Activated T-helper 2 cell treated with anti-CD3 and anti-CD28 coated beads, Interferon-gamma antibody, Interleukin-2, Interleukin-4, amounts not matched to agents 10 μg/mL and 5 μg/mL and 100 μg/mL, durations not matched to agents 14 hours and 24 hours and 36 hours (primary cell): Measurements from ENCODE around the gene GOLM1. TPM values are rescaled to one million over a fixed set of nuclear protein-coding genes. Genes with fewer than 3 reads are reported as not detected.

Source experiments
- DNase-seq: peaks from one replicate; pipeline ENCODE4 v3.0.0; 2021; ENCODE audit warnings: low spot score
- H3K27ac Mint-ChIP-seq: one replicate; pipeline ENCODE4 v1.8.0; 2021; ENCODE audit warnings: mixed read lengths
- H3K27me3 Mint-ChIP-seq: one replicate; pipeline ENCODE4 v1.8.0; 2021; ENCODE audit warnings: low read depth, mixed read lengths
- H3K36me3 Mint-ChIP-seq: one replicate; pipeline ENCODE4 v1.8.0; 2021; ENCODE audit warnings: low read depth, mixed read lengths
- H3K4me1 Mint-ChIP-seq: one replicate; pipeline ENCODE4 v1.8.0; 2021; ENCODE audit warnings: low read depth, mixed read lengths
- H3K4me3 Mint-ChIP-seq: one replicate; pipeline ENCODE4 v1.8.0; 2021; ENCODE audit warnings: low read depth, mild to moderate bottlenecking, moderate library complexity, mixed read lengths
- H3K9me3 Mint-ChIP-seq: one replicate; pipeline ENCODE4 v1.8.0; 2021; ENCODE audit warnings: mixed read lengths
- intact Hi-C: fragments of 100-400 bp; cut with micrococcal nuclease; formaldehyde crosslinking; loops from one replicate; pipeline ENCODE4 v1.15.1; 2023
- total RNA-seq: library from RNA; stranded (reverse); gene quantifications from 2 replicates; pipeline ENCODE4 v1.2.3, GENCODE V29; 2022

The GOLM1 gene
- total RNA-seq, 1 donor from 2014 or later = 7.9 TPM

GRCh38 chr9:86077276-86077675, 22.1 kb downstream of the GOLM1 start:
- no peak overlapping the region for H3K27ac Mint-ChIP-seq
- H3K36me3 Mint-ChIP-seq = no peaks in the 10 kb centered on the region
- H3K27me3 Mint-ChIP-seq = no peaks in the 10 kb centered on the region
- no peak for DNase-seq
- no peak overlapping the region for H3K4me3 Mint-ChIP-seq
- peaks cover 10% of the 10 kb centered on the region for H3K4me1 Mint-ChIP-seq
- intact Hi-C loops = no loop called here
- H3K9me3 Mint-ChIP-seq = no peaks in the 10 kb centered on the region

- no peak overlapping the region for H3K27ac Mint-ChIP-seq
- no peaks in the 10 kb centered on the region for H3K9me3 Mint-ChIP-seq
- intact Hi-C loops = no loop called here
- H3K27me3 Mint-ChIP-seq = no peaks in the 10 kb centered on the region
- H3K36me3 Mint-ChIP-seq = no peaks in the 10 kb centered on the region
- H3K4me1 Mint-ChIP-seq = peaks cover 10% of the 10 kb centered on the region
- H3K4me3 Mint-ChIP-seq = no peak overlapping the region
- no peak for DNase-seq
Measured at GRCh38 chr9:86075132-86076109, 23.9 kb downstream of the GOLM1 start.

GRCh38 chr9:86073839-86074238, 25.5 kb downstream of the GOLM1 start:
- intact Hi-C loops = no loop called here
- Mint-ChIP-seq H3K4me1 (peaks cover 10% of the 10 kb centered on the region), H3K9me3 (no peaks in the 10 kb centered on the region), H3K27ac (no peak overlapping the region), H3K27me3 (no peaks in the 10 kb centered on the region), H3K4me3 (no peak overlapping the region), H3K36me3 (no peaks in the 10 kb centered on the region)
- DNase-seq = no peak

- H3K27ac Mint-ChIP-seq = no peak overlapping the region
- H3K4me3 Mint-ChIP-seq = no peak overlapping the region
- intact Hi-C loops = no loop called here
- DNase-seq = no peak
- no peaks in the 10 kb centered on the region for H3K36me3 Mint-ChIP-seq
- H3K27me3 Mint-ChIP-seq = no peaks in the 10 kb centered on the region
- no peaks in the 10 kb centered on the region for H3K9me3 Mint-ChIP-seq
- peaks cover 10% of the 10 kb centered on the region for H3K4me1 Mint-ChIP-seq
Measured at GRCh38 chr9:86072394-86072877, 26.9 kb downstream of the GOLM1 start.

- Mint-ChIP-seq H3K36me3 (no peaks in the 10 kb centered on the region), H3K27ac (no peak overlapping the region), H3K27me3 (no peaks in the 10 kb centered on the region), H3K4me1 (peaks cover 2% of the 10 kb centered on the region), H3K4me3 (no peak overlapping the region), H3K9me3 (no peaks in the 10 kb centered on the region)
- intact Hi-C loops = no loop called here
- DNase-seq = no peak
Measured at GRCh38 chr9:86069206-86069869, 30.0 kb downstream of the GOLM1 start.

- H3K36me3 Mint-ChIP-seq = no peaks in the 10 kb centered on the region
- DNase-seq = no peak
Measured at GRCh38 chr9:86064220-86064619, 35.1 kb downstream of the GOLM1 start.

GRCh38 chr9:86062845-86063693, 36.3 kb downstream of the GOLM1 start:
- Mint-ChIP-seq H3K9me3 (no peaks in the 10 kb centered on the region), H3K36me3 (no peaks in the 10 kb centered on the region), H3K4me3 (no peak overlapping the region), H3K4me1 (no peaks in the 10 kb centered on the region), H3K27me3 (peaks cover 6% of the 10 kb centered on the region), H3K27ac (no peak overlapping the region)
- intact Hi-C loops = no loop called here
- DNase-seq = no peak

More at GRCh38 chr9:86064220-86064619, 35.1 kb downstream of the GOLM1 start:
- no peak overlapping the region for H3K27ac Mint-ChIP-seq
- peaks cover 6% of the 10 kb centered on the region for H3K27me3 Mint-ChIP-seq
- H3K4me1 Mint-ChIP-seq = no peaks in the 10 kb centered on the region
- intact Hi-C loops = no loop called here
- H3K4me3 Mint-ChIP-seq = no peak overlapping the region
- H3K9me3 Mint-ChIP-seq = no peaks in the 10 kb centered on the region

- Mint-ChIP-seq H3K36me3 (no peaks in the 10 kb centered on the region), H3K4me3 (no peak overlapping the region)
- DNase-seq = no peak
Measured at GRCh38 chr9:86061972-86062739, 37.2 kb downstream of the GOLM1 start.

GRCh38 chr9:86057491-86057890, 41.9 kb downstream of the GOLM1 start:
- H3K4me3 Mint-ChIP-seq = no peak overlapping the region
- peaks cover 6% of the 10 kb centered on the region for H3K27me3 Mint-ChIP-seq
- intact Hi-C loops = no loop called here
- no peaks in the 10 kb centered on the region for H3K4me1 Mint-ChIP-seq
- H3K27ac Mint-ChIP-seq = no peak overlapping the region
- no peaks in the 10 kb centered on the region for H3K9me3 Mint-ChIP-seq
- no peaks in the 10 kb centered on the region for H3K36me3 Mint-ChIP-seq
- no peak for DNase-seq

More at GRCh38 chr9:86061972-86062739, 37.2 kb downstream of the GOLM1 start:
- Mint-ChIP-seq H3K4me1 (no peaks in the 10 kb centered on the region), H3K27ac (no peak overlapping the region), H3K27me3 (peaks cover 6% of the 10 kb centered on the region), H3K9me3 (no peaks in the 10 kb centered on the region)
- intact Hi-C loops = no loop called here

GRCh38 chr9:86054695-86055094, 44.7 kb downstream of the GOLM1 start:
- no peak for DNase-seq
- Mint-ChIP-seq H3K9me3 (no peaks in the 10 kb centered on the region), H3K27me3 (peaks cover 6% of the 10 kb centered on the region), H3K4me3 (no peak overlapping the region), H3K36me3 (no peaks in the 10 kb centered on the region), H3K4me1 (no peaks in the 10 kb centered on the region), H3K27ac (no peak overlapping the region)
- intact Hi-C loops = no loop called here

- DNase-seq = no peak
- intact Hi-C loops = no loop called here
- Mint-ChIP-seq H3K9me3 (no peaks in the 10 kb centered on the region), H3K27me3 (peaks cover 6% of the 10 kb centered on the region), H3K4me1 (no peaks in the 10 kb centered on the region), H3K36me3 (no peaks in the 10 kb centered on the region), H3K27ac (no peak overlapping the region), H3K4me3 (no peak overlapping the region)
Measured at GRCh38 chr9:86052556-86053468, 46.5 kb downstream of the GOLM1 start.
